T-helper 1 cell treated with Interleukin-12 subunit alpha and Interleukin-12 subunit beta and Interleukin-4 antibody, amounts not matched to agents 30 μg/mL and 1 μg/mL, for 36 hours (primary cell): ENCODE results near the gene NOSTRIN.

ENCODE experiments used
- H3K27ac Mint-ChIP-seq: one replicate; pipeline ENCODE4 v1.8.0; 2021; ENCODE audit warnings: mild to moderate bottlenecking, mixed read lengths
- H3K27me3 Mint-ChIP-seq: one replicate; pipeline ENCODE4 v1.8.0; 2021; ENCODE audit warnings: low read depth, mixed read lengths
- H3K36me3 Mint-ChIP-seq: one replicate; pipeline ENCODE4 v1.8.0; 2021; ENCODE audit warnings: low read depth, mixed read lengths
- H3K4me1 Mint-ChIP-seq: one replicate; pipeline ENCODE4 v1.8.0; 2021; ENCODE audit warnings: low read depth, mixed read lengths
- H3K4me3 Mint-ChIP-seq: one replicate; pipeline ENCODE4 v1.8.0; 2021; ENCODE audit warnings: mild to moderate bottlenecking, moderate library complexity, mixed read lengths
- H3K9me3 Mint-ChIP-seq: one replicate; pipeline ENCODE4 v1.8.0; 2021; ENCODE audit warnings: mixed read lengths

NOSTRIN gene

DNA sequence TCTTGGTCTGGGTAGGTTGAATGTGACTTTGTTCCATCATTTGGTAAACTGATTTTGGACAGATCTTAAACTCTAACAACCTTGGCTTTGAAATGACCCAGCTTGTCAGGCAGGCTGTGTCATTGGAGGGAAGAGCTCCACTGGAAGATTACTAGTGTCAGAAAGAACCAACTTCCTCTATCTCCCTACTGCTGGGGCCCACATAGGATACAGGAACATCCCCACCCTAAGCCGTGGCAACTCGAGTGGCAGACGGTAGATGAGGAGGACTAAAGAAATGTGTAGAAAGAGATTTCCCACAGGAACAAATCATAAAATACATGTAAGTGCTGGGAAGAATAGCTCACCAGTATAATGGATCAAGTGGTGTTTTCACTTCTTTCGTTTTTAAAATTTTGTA lies 94.3 kb downstream of the NOSTRIN start:
- H3K27me3 Mint-ChIP-seq, result peaks cover 68% of the 10 kb centered on the region
- no peaks in the 10 kb centered on the region for H3K9me3 Mint-ChIP-seq
- H3K27ac Mint-ChIP-seq, result no peak overlapping the region

DNA sequence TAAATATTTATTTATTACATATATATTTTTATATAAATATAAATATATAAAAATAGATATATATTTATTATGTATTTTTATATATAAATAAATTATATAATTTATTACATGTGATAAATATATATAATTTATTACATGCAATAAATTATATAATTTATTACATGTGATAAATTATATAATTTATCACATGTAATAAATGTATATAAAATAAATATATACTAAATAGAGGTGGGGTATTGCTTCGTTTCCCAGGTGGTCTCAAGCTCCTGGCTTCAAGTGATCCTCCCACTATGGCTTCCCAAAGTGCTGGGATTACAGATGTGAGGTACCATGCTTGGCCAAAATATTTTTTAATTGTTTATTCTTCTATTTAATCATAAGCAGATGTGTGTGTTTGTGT lies 95.0 kb downstream of the NOSTRIN start:
- no peaks in the 10 kb centered on the region for H3K36me3 Mint-ChIP-seq
- H3K4me1 Mint-ChIP-seq, result no peaks in the 10 kb centered on the region
- no peaks in the 10 kb centered on the region for H3K9me3 Mint-ChIP-seq
- H3K27me3 Mint-ChIP-seq, result peaks cover 64% of the 10 kb centered on the region
- H3K4me3 Mint-ChIP-seq, result no peak overlapping the region
- H3K27ac Mint-ChIP-seq, result no peak overlapping the region

More for the DNA sequence above, 94.3 kb downstream of the NOSTRIN start:
- Mint-ChIP-seq H3K4me3 (no peak overlapping the region), H3K36me3 (no peaks in the 10 kb centered on the region), H3K4me1 (no peaks in the 10 kb centered on the region)

GRCh38 chr2:168901003-168901402 lies 98.6 kb downstream of the NOSTRIN start, which contains the start of gene G6PC2:
G6PC2 (plus strand) TSS chr2:168901291; CDS start chr2:168901332, 41 bp downstream.
- H3K9me3 Mint-ChIP-seq, result no peaks in the 10 kb centered on the region

GRCh38 chr2:168903888-168904287 lies 101.5 kb downstream of the NOSTRIN start:
- Mint-ChIP-seq H3K4me1 (no peaks in the 10 kb centered on the region), H3K36me3 (no peaks in the 10 kb centered on the region), H3K9me3 (no peaks in the 10 kb centered on the region), H3K4me3 (no peak overlapping the region), H3K27ac (no peak overlapping the region), H3K27me3 (peaks cover 70% of the 10 kb centered on the region)

More at GRCh38 chr2:168901003-168901402, 98.6 kb downstream of the NOSTRIN start, which contains the start of gene G6PC2:
- peaks cover 62% of the 10 kb centered on the region for H3K27me3 Mint-ChIP-seq
- no peaks in the 10 kb centered on the region for H3K4me1 Mint-ChIP-seq
- H3K27ac Mint-ChIP-seq, result no peak within 1 kb of the TSS
- H3K4me3 Mint-ChIP-seq, result no peak within 1 kb of the TSS
- H3K36me3 Mint-ChIP-seq, result no peaks in the 10 kb centered on the region

DNA sequence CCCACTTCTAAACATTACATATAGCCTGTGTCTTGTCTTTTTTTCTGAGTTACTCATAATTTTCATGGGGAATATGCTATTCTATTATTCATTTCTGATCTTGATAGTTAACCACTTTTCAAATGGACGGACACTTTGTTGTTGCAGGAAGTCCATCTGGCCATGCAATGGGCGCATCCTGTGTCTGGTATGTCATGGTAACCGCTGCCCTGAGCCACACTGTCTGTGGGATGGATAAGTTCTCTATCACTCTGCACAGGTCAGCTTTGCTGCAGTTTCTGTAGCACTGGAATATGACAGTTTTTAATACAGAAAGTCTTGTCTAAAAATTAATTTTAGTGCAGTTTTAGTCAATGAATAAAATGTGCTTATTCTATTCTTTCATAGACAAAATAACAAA lies 101.9 kb downstream of the NOSTRIN start:
- no peak overlapping the region for H3K4me3 Mint-ChIP-seq
- H3K4me1 Mint-ChIP-seq, result no peaks in the 10 kb centered on the region
- H3K27me3 Mint-ChIP-seq, result peaks cover 65% of the 10 kb centered on the region
- no peak overlapping the region for H3K27ac Mint-ChIP-seq
- H3K36me3 Mint-ChIP-seq, result no peaks in the 10 kb centered on the region
- no peaks in the 10 kb centered on the region for H3K9me3 Mint-ChIP-seq

GRCh38 chr2:168907940-168908662 lies 105.7 kb downstream of the NOSTRIN start:
- Mint-ChIP-seq H3K27ac (no peak overlapping the region), H3K27me3 (peaks cover 59% of the 10 kb centered on the region), H3K4me3 (no peak overlapping the region), H3K36me3 (no peaks in the 10 kb centered on the region), H3K4me1 (peaks cover 4% of the 10 kb centered on the region), H3K9me3 (no peaks in the 10 kb centered on the region)

DNA sequence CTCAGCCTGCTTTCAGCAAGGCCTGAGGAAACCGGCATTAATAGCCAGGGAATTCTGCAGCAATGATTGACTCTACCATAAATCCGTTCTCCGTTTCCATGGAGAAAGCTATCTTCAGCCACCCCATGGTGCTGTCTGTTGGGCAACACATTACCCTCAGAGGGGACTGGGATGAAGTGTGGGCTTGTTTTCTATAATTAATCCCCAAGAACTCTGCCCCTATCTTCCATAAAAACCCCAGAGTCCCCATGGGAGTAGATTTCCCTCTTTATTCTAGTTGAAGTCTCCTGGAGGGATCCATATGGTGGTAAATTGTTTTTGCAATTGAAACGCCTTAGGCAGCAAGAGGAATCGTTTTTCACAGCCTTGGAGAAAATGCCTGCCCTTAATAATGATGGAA lies 107.9 kb downstream of the NOSTRIN start:
- Mint-ChIP-seq H3K27me3 (peaks cover 57% of the 10 kb centered on the region), H3K9me3 (no peaks in the 10 kb centered on the region), H3K27ac (no peak overlapping the region), H3K36me3 (no peaks in the 10 kb centered on the region), H3K4me1 (peaks cover 4% of the 10 kb centered on the region), H3K4me3 (no peak overlapping the region)

DNA sequence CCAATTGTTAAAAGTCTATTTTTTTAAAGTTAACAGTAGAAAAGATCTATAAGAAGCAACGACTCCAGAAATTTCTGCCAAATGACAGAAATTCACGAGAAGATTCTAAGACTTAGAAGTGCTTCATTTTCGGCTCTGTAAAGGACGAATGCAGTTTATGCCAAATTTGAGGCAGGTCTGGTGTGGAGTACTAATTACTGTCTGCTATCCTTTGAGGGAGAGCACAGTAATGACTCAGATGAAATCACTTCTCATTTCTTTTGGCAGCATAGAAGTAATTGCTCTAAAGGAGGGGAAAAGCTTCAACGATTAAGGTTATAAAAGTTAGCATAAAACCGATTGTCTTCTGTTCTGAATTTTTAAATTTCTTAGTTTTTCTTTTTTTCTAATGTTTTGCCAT lies 110.0 kb downstream of the NOSTRIN start:
- H3K4me3 Mint-ChIP-seq, result no peak overlapping the region
- no peaks in the 10 kb centered on the region for H3K9me3 Mint-ChIP-seq
- H3K27me3 Mint-ChIP-seq, result peaks cover 40% of the 10 kb centered on the region
- H3K36me3 Mint-ChIP-seq, result no peaks in the 10 kb centered on the region
- H3K27ac Mint-ChIP-seq, result no peak overlapping the region
- peaks cover 4% of the 10 kb centered on the region for H3K4me1 Mint-ChIP-seq

DNA sequence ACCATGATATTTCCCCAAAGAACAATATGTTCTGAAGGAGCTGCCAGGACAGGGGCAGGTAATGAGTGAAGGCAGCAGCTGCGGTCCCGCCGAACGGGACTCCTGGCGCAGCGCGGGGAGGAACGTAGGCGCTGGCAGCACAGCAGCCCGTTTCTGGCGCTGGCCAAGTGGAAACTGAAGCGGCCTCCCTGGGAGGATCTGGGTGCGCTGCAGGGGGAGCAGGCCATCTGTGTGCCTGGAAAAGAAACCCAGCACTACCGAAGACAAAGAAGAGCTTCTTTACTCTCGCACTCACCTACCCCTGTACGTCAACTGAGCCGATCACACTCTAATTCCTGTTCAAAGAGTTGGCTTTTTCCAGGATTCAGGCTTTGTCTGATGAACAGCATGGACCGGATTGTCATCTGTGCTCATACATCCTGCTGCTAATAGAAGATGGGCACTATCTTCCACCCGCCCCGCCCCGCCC lies 110.5 kb downstream of the NOSTRIN start:
- peaks cover 4% of the 10 kb centered on the region for H3K4me1 Mint-ChIP-seq
- H3K4me3 Mint-ChIP-seq, result no peak overlapping the region
- no peaks in the 10 kb centered on the region for H3K9me3 Mint-ChIP-seq

GRCh38 chr2:168913495-168913894 lies 111.1 kb downstream of the NOSTRIN start:
- H3K4me3 Mint-ChIP-seq, result no peak overlapping the region
- peaks cover 39% of the 10 kb centered on the region for H3K27me3 Mint-ChIP-seq
- H3K36me3 Mint-ChIP-seq, result no peaks in the 10 kb centered on the region
- H3K27ac Mint-ChIP-seq, result no peak overlapping the region
- H3K4me1 Mint-ChIP-seq, result peaks cover 4% of the 10 kb centered on the region
- no peaks in the 10 kb centered on the region for H3K9me3 Mint-ChIP-seq

More for the DNA sequence above, 110.5 kb downstream of the NOSTRIN start:
- H3K36me3 Mint-ChIP-seq, result no peaks in the 10 kb centered on the region
- H3K27ac Mint-ChIP-seq, result no peak overlapping the region
- peaks cover 36% of the 10 kb centered on the region for H3K27me3 Mint-ChIP-seq
